ENCODE measurements around the gene RAD51B. TPM values are rescaled to one million over a fixed set of nuclear protein-coding genes. Genes with fewer than 3 reads are reported as not detected.

The RAD51B gene
- total RNA-seq, 1 experiment from 2014 or later, result 14.2 TPM

- ATAC-seq (no peak), DNase-seq (ENCODE audit: low spot score) (no peak)
- POLR2A ChIA-PET, result no interaction called here
- Mint-ChIP-seq H3K9me3 (peaks cover 13% of the 10 kb centered on the region), H3K36me3 (peaks cover 2% of the 10 kb centered on the region), H3K4me1 (peaks cover 14% of the 10 kb centered on the region), H3K27me3 (ENCODE audit: low read depth) (no peaks in the 10 kb centered on the region; the same call in 1 of the 2 replicates), H3K27ac (no peak overlapping the region), H3K4me3 (no peak overlapping the region)
- CTCF ChIA-PET, result no interaction called here
- TF ChIP-seq ZNF232 (CRISPR knock-in tag; IDR thresholded peaks at IDR 0.05) (no peak), IRF2 (CRISPR knock-in tag; IDR thresholded peaks at IDR 0.05; ENCODE audit: borderline replicate concordance, low read depth) (no peak), CREM (CRISPR knock-in tag; IDR thresholded peaks at IDR 0.05) (no peak), E2F5 (CRISPR knock-in tag; IDR thresholded peaks at IDR 0.05) (no peak), ZNF138 (CRISPR knock-in tag; conservative IDR thresholded peaks at IDR 0.05) (no peak), ZNF512 (CRISPR knock-in tag; IDR thresholded peaks at IDR 0.05; ENCODE audit: borderline replicate concordance) (no peak), NFYB (CRISPR knock-in tag; conservative IDR thresholded peaks at IDR 0.05; ENCODE audit: low read depth) (no peak), ZBTB21 (CRISPR knock-in tag; IDR thresholded peaks at IDR 0.05; ENCODE audit: borderline replicate concordance) (no peak), CDX4 (CRISPR knock-in tag; IDR thresholded peaks at IDR 0.05; ENCODE audit: borderline replicate concordance) (no peak), ZNF425 (CRISPR knock-in tag; conservative IDR thresholded peaks at IDR 0.05) (no peak), AR (CRISPR knock-in tag; IDR thresholded peaks at IDR 0.05) (no peak)
Measured at GRCh38 chr14:68574906-68575305, 755.3 kb downstream of the RAD51B start.

GRCh38 chr14:68575426-68575825, 755.8 kb downstream of the RAD51B start:
- Mint-ChIP-seq H3K27me3 (ENCODE audit: low read depth) (no peaks in the 10 kb centered on the region; the same call in 1 of the 2 replicates), H3K4me3 (no peak overlapping the region), H3K4me1 (peaks cover 17% of the 10 kb centered on the region), H3K9me3 (peaks cover 13% of the 10 kb centered on the region), H3K36me3 (peaks cover 2% of the 10 kb centered on the region), H3K27ac (no peak overlapping the region)
- POLR2A ChIA-PET, result no interaction called here
- DNase-seq (ENCODE audit: low spot score) (no peak), ATAC-seq (no peak)
- CTCF ChIA-PET, result no interaction called here
- no peak for TF ChIP-seq NR1H2 (CRISPR knock-in tag; IDR thresholded peaks at IDR 0.05)
- no peak for TF ChIP-seq ZNF396 (CRISPR knock-in tag; IDR thresholded peaks at IDR 0.05; ENCODE audit: borderline replicate concordance)
- TF ChIP-seq GRHL2 (CRISPR knock-in tag; IDR thresholded peaks at IDR 0.05; ENCODE audit: insufficient replicate concordance, severe bottlenecking), result no peak
- no peak for TF ChIP-seq TEAD1 (CRISPR knock-in tag; IDR thresholded peaks at IDR 0.05)
- no peak for TF ChIP-seq EMX1 (CRISPR knock-in tag; IDR thresholded peaks at IDR 0.05)
- no peak for TF ChIP-seq PRRX2 (CRISPR knock-in tag; IDR thresholded peaks at IDR 0.05)
- TF ChIP-seq KAT7 (CRISPR knock-in tag; IDR thresholded peaks at IDR 0.05; ENCODE audit: borderline replicate concordance), result no peak
- TF ChIP-seq GTF2I (CRISPR knock-in tag; conservative IDR thresholded peaks at IDR 0.05), result no peak
- no peak for TF ChIP-seq FOXK1 (CRISPR knock-in tag; IDR thresholded peaks at IDR 0.05)
- no peak for TF ChIP-seq NFE2L1 (CRISPR knock-in tag; IDR thresholded peaks at IDR 0.05)
- no peak for TF ChIP-seq IRF1 (CRISPR knock-in tag; IDR thresholded peaks at IDR 0.05)
- TF ChIP-seq E2F1 (CRISPR knock-in tag; IDR thresholded peaks at IDR 0.05), result no peak
- TF ChIP-seq SMAD3 (CRISPR knock-in tag; IDR thresholded peaks at IDR 0.05; ENCODE audit: borderline replicate concordance), result no peak
- no peak for TF ChIP-seq OVOL2 (CRISPR knock-in tag; IDR thresholded peaks at IDR 0.05; ENCODE audit: borderline replicate concordance)
- no peak for TF ChIP-seq ZNF416 (CRISPR knock-in tag; IDR thresholded peaks at IDR 0.05)
- TF ChIP-seq CBFB (CRISPR knock-in tag; IDR thresholded peaks at IDR 0.05; ENCODE audit: low read depth), result no peak
